Uterus (tissue), 4 donors: ENCODE results near the gene LYPD4. TPM values are rescaled to one million over a fixed set of nuclear protein-coding genes. Genes with fewer than 3 reads are reported as not detected.

ENCODE experiments used
- DNase-seq, 2 donors: peaks; one replicate each; pipeline ENCODE4 v3.0.0-alpha.2; 2019 to 2020
- H3K27ac ChIP-seq, 2 donors: fragments of 200-600 bp; sonication (generic); 1 replicate in 1 of 2; 2 replicates in 1 of 2; pipeline ENCODE4 v1.5.1; 2016 to 2018
- H3K27me3 ChIP-seq, 2 donors: fragments of 200-600 bp; sonication (generic); one replicate each; pipeline ENCODE4 v1.5.1; 2018 to 2019; ENCODE audit warnings: control low read depth in 1 of 2
- H3K36me3 ChIP-seq, 2 donors: fragments of 200-600 bp; sonication (generic); one replicate each; pipeline ENCODE4 v1.5.1; 2019; ENCODE audit warnings: control low read depth in 1 of 2
- H3K4me1 ChIP-seq, 2 donors: fragments of 200-600 bp; sonication (generic); one replicate each; pipeline ENCODE4 v1.5.1; 2018 to 2019; ENCODE audit warnings: control low read depth in 1 of 2
- H3K4me3 ChIP-seq, 2 donors: fragments of 200-600 bp; sonication (generic); 1 replicate in 1 of 2; 2 replicates in 1 of 2; pipeline ENCODE4 v1.5.1; 2018 to 2019; ENCODE audit warnings: mild to moderate bottlenecking in 1 of 2
- H3K9me3 ChIP-seq, 2 donors: fragments of 200-600 bp; sonication (generic); one replicate each; pipeline ENCODE4 v1.5.1; 2019; ENCODE audit warnings: control low read depth in 1 of 2
- CTCF ChIP-seq, 4 experiments: fragments of 200-600 bp in 2 of 4; fragments of 450-650 bp in 2 of 4; sonication (generic) in 2 of 4; IDR thresholded peaks; one replicate each; pipeline ENCODE4 v1.5.1; 2016 to 2019; ENCODE audit warnings: antibody characterized with exemption in 4 of 4, mild to moderate bottlenecking in 2 of 4, moderate library complexity in 1 of 4
- POLR2A ChIP-seq, 2 donors: fragments of 450-650 bp; IDR thresholded peaks; one replicate each; pipeline ENCODE4 v1.6.1; 2016; ENCODE audit warnings: antibody characterized with exemption in 2 of 2, mild to moderate bottlenecking in 1 of 2, moderate library complexity in 1 of 2
- intact Hi-C: fragments of 100-400 bp; cut with DNase I; formaldehyde crosslinking; loops from one replicate; pipeline ENCODE4 v1.15.1; 2023; ENCODE audit warnings: low total_unique reads
- total RNA-seq, 4 donors: library from RNA; depleted of rRNA in 3 of 4; stranded (reverse); fragments of >200 nt in 3 of 4; gene quantifications; one replicate each; pipeline versions ENCODE4 v1.1.0 to v1.2.4, GENCODE V29; 2014 to 2023
- donor health status: DM: yes; HTN: yes; CAD: no.

LYPD4 gene
- total RNA-seq, 4 donors from 2014 or later: not detected

- intact Hi-C loops: no loop called here
- Histone ChIP-seq H3K27me3 (no peaks in the 10 kb centered on the region), H3K27ac (peak overlapping the region; percentile 75 to 98), H3K4me3 (peak overlapping the region in 1 of 2 donors; percentile 28), H3K4me1 (peaks cover 6 to 24% of the 10 kb centered on the region in 2 donors), H3K36me3 (no peaks in the 10 kb centered on the region), H3K9me3 (no peaks in the 10 kb centered on the region)
- DNase-seq: no peak
- no peak for TF ChIP-seq POLR2A (IDR thresholded peaks at IDR 0.05)
- no peak for TF ChIP-seq CTCF (IDR thresholded peaks at IDR 0.05)
These were observed 14.7 kb upstream of the LYPD4 start for GRCh38 chr19:41859213-41859617.

- H3K27ac ChIP-seq: no peak overlapping the region
- H3K36me3 ChIP-seq: no peaks in the 10 kb centered on the region
- no peak for DNase-seq
- H3K27me3 ChIP-seq: no peaks in the 10 kb centered on the region
- no peaks in the 10 kb centered on the region for H3K4me1 ChIP-seq
- no peak overlapping the region for H3K4me3 ChIP-seq
- intact Hi-C loops: no loop called here
- H3K9me3 ChIP-seq: no peaks in the 10 kb centered on the region
- TF ChIP-seq POLR2A (IDR thresholded peaks at IDR 0.05) (no peak), CTCF (IDR thresholded peaks at IDR 0.05) (no peak)
These were observed 9.3 kb upstream of the LYPD4 start for GRCh38 chr19:41853768-41854167.

- no peaks in the 10 kb centered on the region for H3K36me3 ChIP-seq
- H3K9me3 ChIP-seq: no peaks in the 10 kb centered on the region
- intact Hi-C loops: no loop called here
- no peak overlapping the region for H3K4me3 ChIP-seq
- no peak overlapping the region for H3K27ac ChIP-seq
- H3K27me3 ChIP-seq: no peaks in the 10 kb centered on the region
- TF ChIP-seq POLR2A (IDR thresholded peaks at IDR 0.05): no peak
- no peak for TF ChIP-seq CTCF (IDR thresholded peaks at IDR 0.05)
- H3K4me1 ChIP-seq: no peaks in the 10 kb centered on the region
- DNase-seq: no peak
These were observed 8.9 kb upstream of the LYPD4 start for GRCh38 chr19:41853344-41853743.

GRCh38 chr19:41851456-41851855 lies 7.0 kb upstream of the LYPD4 start:
- H3K4me1 ChIP-seq: no peaks in the 10 kb centered on the region
- no peak overlapping the region for H3K4me3 ChIP-seq
- intact Hi-C loops: no loop called here
- H3K9me3 ChIP-seq: no peaks in the 10 kb centered on the region
- no peaks in the 10 kb centered on the region for H3K36me3 ChIP-seq
- no peak overlapping the region for H3K27ac ChIP-seq
- DNase-seq: no peak
- no peaks in the 10 kb centered on the region for H3K27me3 ChIP-seq
- TF ChIP-seq POLR2A (IDR thresholded peaks at IDR 0.05) (no peak), CTCF (IDR thresholded peaks at IDR 0.05) (no peak)

- DNase-seq: no peak
- Histone ChIP-seq H3K4me3 (no peak overlapping the region), H3K27ac (no peak overlapping the region), H3K27me3 (no peaks in the 10 kb centered on the region), H3K4me1 (no peaks in the 10 kb centered on the region), H3K36me3 (no peaks in the 10 kb centered on the region), H3K9me3 (no peaks in the 10 kb centered on the region)
- TF ChIP-seq CTCF (IDR thresholded peaks at IDR 0.05) (no peak), POLR2A (IDR thresholded peaks at IDR 0.05) (no peak)
- intact Hi-C loops: no loop called here
These were observed 5.9 kb upstream of the LYPD4 start for GRCh38 chr19:41850381-41850780.
